Muscle layer of colon (tissue), 2 donors: ENCODE measurements around the gene CCDC38.

Source experiments
- H3K27ac ChIP-seq: one replicate; pipeline ENCODE4 v1.7.0; 2013; ENCODE audit warnings: low read depth, mild to moderate bottlenecking, low read length, moderate library complexity
- H3K27me3 ChIP-seq, 2 donors: one replicate each; pipeline ENCODE4 v1.7.0; 2013; ENCODE audit warnings: low read length in 2 of 2, mild to moderate bottlenecking in 2 of 2; ENCODE audit not compliant: insufficient read depth in 2 of 2, control insufficient read depth in 1 of 2
- H3K36me3 ChIP-seq: one replicate; pipeline ENCODE4 v1.7.0; 2013; ENCODE audit warnings: mild to moderate bottlenecking, low read length; ENCODE audit not compliant: insufficient read depth
- H3K4me1 ChIP-seq: one replicate; pipeline ENCODE4 v1.7.0; 2013; ENCODE audit warnings: mild to moderate bottlenecking, low read length; ENCODE audit not compliant: insufficient read depth
- H3K4me3 ChIP-seq, 2 donors: one replicate each; pipeline ENCODE4 v1.7.0; 2013; ENCODE audit warnings: low read length in 2 of 2, low read depth in 1 of 2, mild to moderate bottlenecking in 1 of 2, moderate library complexity in 1 of 2
- H3K9ac ChIP-seq: one replicate; pipeline ENCODE4 v1.7.0; 2013; ENCODE audit warnings: low read length
- H3K9me3 ChIP-seq: one replicate; pipeline ENCODE4 v1.7.0; 2013; ENCODE audit warnings: mild to moderate bottlenecking, low read length
- donor health status: abdominal sarcoma.
- donor health status: Adenocarcinoma of cecum.

CCDC38 gene

DNA sequence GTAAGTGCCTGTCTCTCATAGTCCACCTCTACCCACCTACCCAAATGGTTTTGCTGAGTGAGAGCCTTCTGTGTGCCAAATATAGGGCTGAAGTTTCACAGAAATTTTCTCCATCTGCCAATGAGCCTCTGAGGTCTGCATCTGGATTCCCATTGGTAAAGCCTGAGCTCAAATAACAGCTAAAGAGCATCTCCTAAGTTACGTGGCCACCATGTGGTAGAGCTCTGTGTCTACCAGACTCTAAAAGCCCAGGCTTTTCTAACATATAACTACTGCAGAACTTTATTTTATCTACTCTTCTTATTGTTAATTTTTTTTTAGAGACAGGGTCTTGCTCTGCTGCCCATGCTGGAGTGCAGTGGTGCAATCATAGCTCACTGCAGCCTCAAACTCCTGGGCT, 16.7 kb upstream of the CCDC38 start:
- H3K27ac ChIP-seq = no peak overlapping the region
- H3K36me3 ChIP-seq = no peaks in the 10 kb centered on the region
- H3K4me3 ChIP-seq = no peak overlapping the region
- H3K27me3 ChIP-seq = no peaks in the 10 kb centered on the region
- no peak overlapping the region for H3K9ac ChIP-seq
- H3K9me3 ChIP-seq = no peaks in the 10 kb centered on the region
- H3K4me1 ChIP-seq = no peaks in the 10 kb centered on the region

DNA sequence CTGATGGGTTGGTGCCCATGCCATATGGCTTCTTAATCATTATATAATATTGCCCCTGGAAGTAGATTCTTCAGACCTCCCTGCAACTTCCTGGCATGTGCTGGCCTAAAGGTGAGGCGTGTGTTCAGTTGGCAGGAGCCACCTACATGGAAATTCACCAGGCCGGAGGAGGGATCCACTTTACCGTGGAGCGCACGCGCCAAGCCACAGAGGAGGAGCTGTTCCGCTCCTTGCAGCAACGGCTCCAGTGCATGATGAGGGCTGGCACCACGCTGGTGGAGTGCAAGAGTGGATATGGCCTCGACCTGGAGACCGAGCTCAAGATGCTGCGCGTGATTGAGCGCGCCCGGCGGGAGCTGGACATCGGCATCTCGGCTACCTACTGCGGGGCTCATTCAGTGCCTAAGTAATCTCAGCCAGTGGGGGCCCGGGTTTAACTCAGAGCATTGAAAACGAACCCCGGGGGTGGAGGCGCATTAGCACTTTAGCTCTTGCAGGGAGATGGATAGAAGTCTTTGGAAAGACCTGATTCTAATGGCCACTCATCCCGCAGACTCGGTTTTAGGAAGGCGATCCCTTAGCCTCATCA, 14.2 kb upstream of the CCDC38 start:
- H3K4me3 ChIP-seq = no peak overlapping the region
- no peaks in the 10 kb centered on the region for H3K9me3 ChIP-seq
- H3K36me3 ChIP-seq = no peaks in the 10 kb centered on the region
- no peak overlapping the region for H3K27ac ChIP-seq
- no peaks in the 10 kb centered on the region for H3K4me1 ChIP-seq
- H3K9ac ChIP-seq = no peak overlapping the region
- no peaks in the 10 kb centered on the region for H3K27me3 ChIP-seq

DNA sequence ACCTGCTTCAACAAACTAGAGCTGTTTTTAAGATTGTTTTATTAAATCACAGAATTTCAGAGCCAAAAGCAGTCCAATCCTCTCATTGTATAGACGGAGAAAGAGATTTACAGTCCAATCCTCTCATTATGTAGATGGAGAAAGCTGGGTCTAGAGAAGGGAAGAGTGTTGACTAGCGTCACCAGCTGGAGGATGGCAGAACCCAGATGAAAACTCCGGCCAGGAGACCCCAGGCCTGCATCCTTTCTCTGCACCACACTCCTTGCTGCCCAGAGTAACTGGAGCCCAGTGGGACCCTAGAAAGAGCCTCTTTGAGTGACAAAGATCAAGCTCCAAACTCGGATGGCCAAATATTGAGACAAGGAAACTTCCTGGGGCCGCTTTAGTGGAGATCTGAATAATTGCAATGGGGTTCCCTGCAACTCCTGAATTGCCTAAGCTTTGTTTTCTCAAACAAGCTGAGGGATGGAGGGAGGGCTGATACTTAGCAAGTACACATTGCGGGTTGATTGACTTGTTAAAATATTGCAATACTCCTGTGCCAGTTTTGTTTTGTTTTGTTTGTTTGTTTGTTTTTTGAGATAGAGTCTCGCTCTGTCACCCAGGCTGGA, 13.2 kb upstream of the CCDC38 start:
- Histone ChIP-seq H3K27ac (no peak overlapping the region), H3K36me3 (no peaks in the 10 kb centered on the region), H3K4me3 (no peak overlapping the region)

DNA sequence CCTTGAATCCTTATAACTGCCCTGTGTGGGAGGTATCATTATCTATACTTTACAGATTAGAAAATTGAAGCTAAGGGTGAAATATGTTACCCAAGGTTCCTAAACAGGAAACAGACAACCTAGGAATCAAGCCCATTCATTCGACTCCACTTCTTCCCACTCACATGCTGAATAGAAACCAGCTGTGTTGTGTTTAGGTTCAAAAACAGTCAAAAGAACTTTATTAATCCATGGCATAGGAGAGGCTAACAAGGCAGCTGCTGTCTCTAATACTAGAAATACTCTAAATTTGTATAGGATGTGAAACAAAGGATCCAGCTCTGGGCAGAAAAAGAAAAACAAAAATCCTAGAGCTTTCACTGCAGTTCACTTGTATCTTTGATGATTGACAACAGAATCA, 10.6 kb upstream of the CCDC38 start:
- Histone ChIP-seq H3K27ac (no peak overlapping the region), H3K27me3 (no peaks in the 10 kb centered on the region)

More for the DNA sequence above, 13.2 kb upstream of the CCDC38 start:
- Histone ChIP-seq H3K4me1 (no peaks in the 10 kb centered on the region), H3K27me3 (no peaks in the 10 kb centered on the region), H3K9ac (no peak overlapping the region), H3K9me3 (no peaks in the 10 kb centered on the region)

DNA sequence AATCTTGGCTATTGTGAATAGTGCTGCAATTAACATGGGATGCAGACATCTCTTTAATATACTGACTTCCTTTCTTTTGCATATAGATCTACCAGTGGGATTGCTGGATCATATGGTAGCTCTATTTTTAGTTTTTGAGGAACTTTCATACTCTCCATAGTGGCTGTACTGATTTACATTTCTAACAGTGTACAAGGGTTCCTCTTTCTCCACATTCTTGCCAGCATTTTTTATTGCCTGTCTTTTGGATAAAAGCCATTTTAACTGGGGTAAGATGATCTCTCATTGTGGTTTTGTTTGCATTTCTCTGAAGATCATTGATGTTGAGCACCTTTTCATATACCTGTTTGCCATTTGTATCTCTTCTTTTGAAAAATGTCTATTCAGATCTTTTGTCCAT, 9.1 kb upstream of the CCDC38 start:
- H3K9ac ChIP-seq = no peak overlapping the region
- no peaks in the 10 kb centered on the region for H3K36me3 ChIP-seq
- no peaks in the 10 kb centered on the region for H3K4me1 ChIP-seq
- H3K27ac ChIP-seq = no peak overlapping the region
- H3K4me3 ChIP-seq = no peak overlapping the region
- H3K27me3 ChIP-seq = no peaks in the 10 kb centered on the region
- H3K9me3 ChIP-seq = no peaks in the 10 kb centered on the region

More for the DNA sequence above, 10.6 kb upstream of the CCDC38 start:
- H3K9ac ChIP-seq = no peak overlapping the region
- no peak overlapping the region for H3K4me3 ChIP-seq
- H3K9me3 ChIP-seq = no peaks in the 10 kb centered on the region
- no peaks in the 10 kb centered on the region for H3K36me3 ChIP-seq
- H3K4me1 ChIP-seq = no peaks in the 10 kb centered on the region

DNA sequence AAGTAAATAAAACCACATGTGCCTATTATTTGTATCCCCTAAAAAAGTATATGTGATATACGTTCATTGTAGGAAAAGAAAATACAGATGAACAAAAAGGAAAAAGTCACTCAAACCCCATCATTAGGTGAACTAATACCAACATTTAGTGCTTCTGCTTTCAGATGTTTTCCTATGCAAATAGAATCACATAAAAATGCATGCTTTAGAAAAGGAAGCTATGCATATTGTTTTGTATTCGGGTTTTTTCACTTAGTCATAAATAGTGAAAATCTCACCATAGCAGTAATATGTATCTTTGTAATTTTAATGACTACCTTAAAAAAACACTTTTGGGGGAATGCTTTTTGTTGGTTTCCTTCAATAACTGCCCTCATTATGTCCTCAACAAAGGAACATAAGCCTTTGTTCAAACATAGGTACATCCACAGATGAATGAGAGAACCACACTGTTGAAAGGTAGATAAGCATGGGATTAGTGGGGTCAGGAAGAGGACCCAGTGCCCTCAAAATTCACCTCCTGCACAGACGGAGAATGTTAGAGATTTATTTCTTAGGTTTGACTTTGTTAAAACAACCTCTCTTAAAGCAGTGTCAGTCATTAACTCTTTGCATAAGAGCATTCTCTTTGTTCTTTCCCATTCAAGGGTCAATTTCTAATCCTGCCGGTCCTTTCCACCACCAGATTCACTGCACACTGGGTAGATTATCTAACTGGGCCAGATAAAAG, 7.2 kb upstream of the CCDC38 start:
- no peaks in the 10 kb centered on the region for H3K36me3 ChIP-seq
- no peaks in the 10 kb centered on the region for H3K4me1 ChIP-seq
- H3K9ac ChIP-seq = no peak overlapping the region
- H3K9me3 ChIP-seq = no peaks in the 10 kb centered on the region
- no peak overlapping the region for H3K4me3 ChIP-seq
- no peak overlapping the region for H3K27ac ChIP-seq
- H3K27me3 ChIP-seq = no peaks in the 10 kb centered on the region

DNA sequence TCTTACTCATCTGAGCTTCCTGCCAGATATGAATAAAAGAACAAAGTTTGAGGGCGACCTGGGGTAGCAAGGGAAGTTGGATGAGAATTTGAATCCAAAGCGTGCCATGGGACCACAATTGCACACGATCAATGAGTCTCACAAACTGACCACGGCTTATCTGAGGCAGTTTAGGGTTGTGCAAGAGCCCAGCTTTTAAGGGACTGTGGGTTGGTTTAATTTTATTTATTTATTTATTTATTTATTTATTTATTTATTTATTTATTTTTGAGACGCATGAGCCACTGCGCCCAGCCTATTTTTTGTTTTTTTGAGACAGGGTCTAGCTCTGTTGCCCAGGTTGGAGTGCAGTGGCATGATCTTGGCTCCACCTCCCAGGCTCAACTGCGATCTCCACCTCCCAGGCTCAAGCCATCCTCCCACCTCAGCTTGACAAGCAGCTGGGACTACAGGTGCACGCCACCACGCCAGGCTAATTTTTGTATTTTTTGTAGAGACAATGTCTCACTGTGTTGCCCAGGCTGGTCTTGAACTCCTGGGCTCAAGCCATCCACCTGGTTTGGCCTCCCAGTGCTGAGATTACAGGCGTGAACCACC, 1.8 kb upstream of the CCDC38 start:
- peak overlapping the region; percentile 62 to 93 for H3K4me3 ChIP-seq
- H3K27ac ChIP-seq = no peak overlapping the region
- H3K27me3 ChIP-seq = no peaks in the 10 kb centered on the region
- no peak overlapping the region for H3K9ac ChIP-seq
- H3K4me1 ChIP-seq = peaks cover 6% of the 10 kb centered on the region
- no peaks in the 10 kb centered on the region for H3K36me3 ChIP-seq
- H3K9me3 ChIP-seq = no peaks in the 10 kb centered on the region

DNA sequence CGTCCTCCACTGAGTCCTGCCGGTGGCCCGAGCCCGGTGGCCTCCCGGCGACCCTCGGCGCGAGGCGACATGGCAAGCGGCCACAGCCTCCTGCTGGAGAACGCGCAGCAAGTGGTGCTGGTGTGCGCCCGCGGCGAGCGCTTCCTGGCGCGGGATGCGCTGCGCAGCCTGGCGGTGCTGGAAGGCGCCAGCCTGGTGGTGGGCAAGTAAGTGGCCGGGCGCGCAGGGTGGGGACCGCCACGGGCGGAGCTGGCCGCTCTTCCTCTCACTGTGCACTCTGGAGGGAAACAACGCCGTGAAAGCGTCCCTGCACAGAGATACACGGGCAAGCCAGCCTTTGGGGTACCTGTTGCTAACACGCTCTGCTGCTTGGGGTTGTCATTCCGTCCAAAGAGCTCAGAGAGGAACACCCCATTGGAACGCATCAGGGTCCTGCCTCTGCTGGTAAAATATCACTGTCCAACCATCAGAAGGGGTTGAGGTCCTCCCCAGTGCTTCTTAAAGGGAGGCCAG, 972 bp upstream of the CCDC38 start, which contains the start of gene AMDHD1:
Gene AMDHD1 (plus strand): TSS at position 2 of the 513 bp plus-strand sequence. CDS start 68 bp downstream, at position 70.
- Histone ChIP-seq H3K9ac (peak within 1 kb of the TSS; percentile 46), H3K27me3 (no peaks in the 10 kb centered on the region), H3K4me1 (peaks cover 6% of the 10 kb centered on the region), H3K27ac (peak within 1 kb of the TSS; percentile 81), H3K4me3 (peak within 1 kb of the TSS; percentile 62 to 93), H3K36me3 (no peaks in the 10 kb centered on the region), H3K9me3 (no peaks in the 10 kb centered on the region)

DNA sequence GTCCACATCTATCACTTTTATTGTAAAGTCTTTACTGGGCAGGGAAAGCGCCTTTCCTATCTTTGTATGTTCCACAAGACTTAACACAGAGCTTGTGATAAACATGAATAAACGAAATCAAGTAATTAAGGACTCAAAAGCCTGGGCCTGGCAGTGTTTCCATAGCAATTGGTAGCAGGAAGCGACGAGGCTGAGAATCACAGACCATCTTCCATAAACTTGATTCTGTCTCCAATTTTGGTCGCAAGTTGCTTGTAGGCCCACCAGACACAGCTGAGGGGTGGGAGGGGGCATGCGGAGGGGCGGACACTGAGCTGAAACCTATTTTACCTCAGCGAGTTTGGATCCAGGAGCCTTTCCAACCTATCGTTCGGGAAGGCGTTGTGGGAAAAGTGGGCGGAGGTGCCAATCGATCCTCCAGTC, 302 bp downstream of the CCDC38 start:
- Histone ChIP-seq H3K9me3 (no peaks in the 10 kb centered on the region), H3K27me3 (no peaks in the 10 kb centered on the region), H3K4me3 (peak overlapping the region; percentile 62 to 93), H3K4me1 (peaks cover 6% of the 10 kb centered on the region), H3K36me3 (no peaks in the 10 kb centered on the region), H3K27ac (peak overlapping the region; percentile 81), H3K9ac (peak overlapping the region; percentile 46)

DNA sequence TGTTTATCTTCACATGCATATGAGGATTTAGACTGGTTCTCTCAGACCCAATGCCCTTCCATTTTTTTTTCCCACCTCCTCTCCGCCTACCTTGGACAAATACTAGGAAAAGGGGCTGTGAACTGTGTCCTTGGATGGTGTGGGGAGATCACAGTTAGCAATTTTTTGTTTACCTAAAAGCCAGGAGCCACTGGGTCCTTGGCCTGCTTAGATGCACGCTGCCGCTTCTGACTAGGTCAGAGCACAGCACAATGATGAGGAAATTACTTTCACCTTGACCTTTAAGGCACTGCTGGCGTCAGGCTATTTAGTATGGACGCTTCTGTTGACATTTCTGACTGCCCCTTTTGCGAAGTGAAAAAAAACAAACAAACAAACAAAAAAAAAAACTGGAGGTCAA, 1.9 kb downstream of the CCDC38 start:
- Histone ChIP-seq H3K9me3 (no peaks in the 10 kb centered on the region), H3K27me3 (no peaks in the 10 kb centered on the region), H3K9ac (no peak overlapping the region), H3K4me1 (peaks cover 6% of the 10 kb centered on the region), H3K4me3 (no peak overlapping the region), H3K36me3 (no peaks in the 10 kb centered on the region), H3K27ac (no peak overlapping the region)

DNA sequence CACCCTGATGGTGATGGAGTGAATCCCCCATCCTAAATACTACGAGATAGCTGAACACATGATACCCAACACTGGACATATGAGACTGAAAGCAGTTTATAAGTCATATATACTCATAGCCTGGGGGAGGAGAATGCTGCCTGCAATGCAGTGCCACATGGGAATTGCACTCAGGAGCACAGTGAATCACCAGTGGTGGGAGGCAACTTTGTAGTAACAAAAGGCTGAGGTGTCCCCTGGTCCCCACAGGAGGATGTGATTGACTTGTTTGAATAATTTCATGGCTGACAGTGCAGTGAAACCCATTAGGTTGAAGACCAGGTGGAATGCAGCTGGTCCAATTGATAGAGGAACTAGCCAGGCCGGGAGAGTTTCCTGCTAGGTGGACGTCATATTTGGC, 20.2 kb downstream of the CCDC38 start:
- Histone ChIP-seq H3K9me3 (no peaks in the 10 kb centered on the region), H3K27me3 (no peaks in the 10 kb centered on the region)

More for the DNA sequence above, 20.2 kb downstream of the CCDC38 start:
- no peak overlapping the region for H3K9ac ChIP-seq
- no peak overlapping the region for H3K4me3 ChIP-seq
- H3K36me3 ChIP-seq = no peaks in the 10 kb centered on the region
- no peak overlapping the region for H3K27ac ChIP-seq
- H3K4me1 ChIP-seq = no peaks in the 10 kb centered on the region
